GM12878 (cell line): ENCODE results near the gene SOX6. TPM values are rescaled to one million over a fixed set of nuclear protein-coding genes. Genes with fewer than 3 reads are reported as not detected.

ENCODE experiments used
- CBX3 ChIP-seq: fragments of 200-600 bp; sonication (generic); IDR thresholded peaks from 2 replicates; pipeline ENCODE4 v1.6.1; 2016; ENCODE audit warnings: low read depth, borderline replicate concordance
- EGR1 ChIP-seq, 2 experiments: IDR thresholded peaks; 1 replicate in 1 of 2; 2 replicates in 1 of 2; pipeline ENCODE4 v1.6.1; 2011 to 2012; ENCODE audit warnings: low read depth in 2 of 2, low read length in 2 of 2, borderline replicate concordance in 1 of 2, mild to moderate bottlenecking in 1 of 2, moderate library complexity in 1 of 2
- EP300 ChIP-seq, 2 experiments: fragments of 150-350 bp in 1 of 2; IDR thresholded peaks; 2 replicates each; pipeline ENCODE4 v1.6.1; 2011 to 2012; ENCODE audit warnings: low read depth in 2 of 2, low read length in 2 of 2, borderline replicate concordance in 1 of 2, improper control_type of control experiment in 1 of 2, inconsistent platforms in 1 of 2; ENCODE audit not compliant: control insufficient read depth in 1 of 2
- HDAC2 ChIP-seq: fragments of 200-600 bp; sonication (generic); IDR thresholded peaks from 2 replicates; pipeline ENCODE4 v1.6.1; 2017
- JUND ChIP-seq: IDR thresholded peaks from 2 replicates; pipeline ENCODE4 v1.6.1; 2012; ENCODE audit warnings: low read depth, mild to moderate bottlenecking, low read length, improper control_type of control experiment, moderate library complexity
- KAT2A ChIP-seq: conservative IDR thresholded peaks from 2 replicates; pipeline ENCODE4 v1.6.1; 2011; ENCODE audit warnings: low read depth, low read length; ENCODE audit not compliant: control insufficient read depth
- POU2F2 ChIP-seq: IDR thresholded peaks from 3 replicates; pipeline ENCODE4 v1.6.1; 2011; ENCODE audit warnings: low read depth, mild to moderate bottlenecking, low read length, borderline replicate concordance
- SREBF1 ChIP-seq: IDR thresholded peaks from 2 replicates; pipeline ENCODE4 v1.6.1; 2012; ENCODE audit warnings: mild to moderate bottlenecking, low read length
- SRF ChIP-seq, 2 experiments: IDR thresholded peaks; 2 replicates each; pipeline ENCODE4 v1.6.1; 2011; ENCODE audit warnings: low read depth in 2 of 2, low read length in 2 of 2, mild to moderate bottlenecking in 1 of 2, moderate library complexity in 1 of 2
- TARDBP ChIP-seq: IDR thresholded peaks from 2 replicates; pipeline ENCODE4 v1.6.1; 2016; ENCODE audit warnings: borderline replicate concordance
- polyA plus RNA-seq, 11 experiments: library from polyadenylated mRNA; depleted of rRNA in 4 of 11; unstranded in 6 of 11; stranded (reverse) in 5 of 11; fragments of >200 nt; fragmentation: Nextera tagmentation in 4 of 11; fragmentation: Illumina TruSeq in 1 of 11; extraction: Ambion mirVana in 4 of 11; extraction: Trizol in 1 of 11; gene quantifications; 1 replicate in 1 of 11; 2 replicates in 10 of 11; pipeline versions ENCODE4 v1.2.1 to v1.2.3, GENCODE V29; 2011 to 2016; ENCODE audit warnings: inconsistent platforms in 2 of 11, missing spikeins in 2 of 11, low read depth in 1 of 11
- total RNA-seq, 4 experiments: library from RNA; depleted of rRNA in 3 of 4; stranded (reverse); fragments of >200 nt in 3 of 4; fragmentation: Illumina TruSeq in 1 of 4; extraction: Trizol in 1 of 4; gene quantifications; 2 replicates each; pipeline versions ENCODE4 v1.2.1 to v1.2.3, GENCODE V29; 2013 to 2021
- TF ChIP-seq, protein P1 (sequence below): fragments of 450-650 bp; formaldehyde crosslinking; IDR thresholded peaks from 2 replicates; pipeline ENCODE4 v1.4.0; 2020; ENCODE audit warnings: mild to moderate bottlenecking, moderate library complexity
- TF ChIP-seq, protein P2 (sequence below): fragments of 450-650 bp; formaldehyde crosslinking; IDR thresholded peaks from 2 replicates; pipeline ENCODE4 v1.4.0; 2022; ENCODE audit warnings: mild to moderate bottlenecking, moderate library complexity
- TF ChIP-seq, protein P3 (sequence below): fragments of 450-650 bp; IDR thresholded peaks from 2 replicates; pipeline ENCODE4 v1.6.1; 2017; ENCODE audit warnings: antibody characterized with exemption, mild to moderate bottlenecking, moderate library complexity
- TF ChIP-seq, protein P4 (sequence below): IDR thresholded peaks from 2 replicates; pipeline ENCODE4 v1.6.1; 2011; ENCODE audit warnings: borderline replicate concordance, low read depth, mild to moderate bottlenecking, moderate library complexity, low read length; ENCODE audit not compliant: insufficient read depth, poor library complexity, severe bottlenecking

SOX6 gene
- total and polyA plus RNA-seq, 10 of the 15 experiments (the other 5 are each of a cell fraction or from before 2014, with no cell fraction given): 0.03 to 0.71 (median 0.29) TPM; not detected in 4

- TF ChIP-seq, protein P1, sequence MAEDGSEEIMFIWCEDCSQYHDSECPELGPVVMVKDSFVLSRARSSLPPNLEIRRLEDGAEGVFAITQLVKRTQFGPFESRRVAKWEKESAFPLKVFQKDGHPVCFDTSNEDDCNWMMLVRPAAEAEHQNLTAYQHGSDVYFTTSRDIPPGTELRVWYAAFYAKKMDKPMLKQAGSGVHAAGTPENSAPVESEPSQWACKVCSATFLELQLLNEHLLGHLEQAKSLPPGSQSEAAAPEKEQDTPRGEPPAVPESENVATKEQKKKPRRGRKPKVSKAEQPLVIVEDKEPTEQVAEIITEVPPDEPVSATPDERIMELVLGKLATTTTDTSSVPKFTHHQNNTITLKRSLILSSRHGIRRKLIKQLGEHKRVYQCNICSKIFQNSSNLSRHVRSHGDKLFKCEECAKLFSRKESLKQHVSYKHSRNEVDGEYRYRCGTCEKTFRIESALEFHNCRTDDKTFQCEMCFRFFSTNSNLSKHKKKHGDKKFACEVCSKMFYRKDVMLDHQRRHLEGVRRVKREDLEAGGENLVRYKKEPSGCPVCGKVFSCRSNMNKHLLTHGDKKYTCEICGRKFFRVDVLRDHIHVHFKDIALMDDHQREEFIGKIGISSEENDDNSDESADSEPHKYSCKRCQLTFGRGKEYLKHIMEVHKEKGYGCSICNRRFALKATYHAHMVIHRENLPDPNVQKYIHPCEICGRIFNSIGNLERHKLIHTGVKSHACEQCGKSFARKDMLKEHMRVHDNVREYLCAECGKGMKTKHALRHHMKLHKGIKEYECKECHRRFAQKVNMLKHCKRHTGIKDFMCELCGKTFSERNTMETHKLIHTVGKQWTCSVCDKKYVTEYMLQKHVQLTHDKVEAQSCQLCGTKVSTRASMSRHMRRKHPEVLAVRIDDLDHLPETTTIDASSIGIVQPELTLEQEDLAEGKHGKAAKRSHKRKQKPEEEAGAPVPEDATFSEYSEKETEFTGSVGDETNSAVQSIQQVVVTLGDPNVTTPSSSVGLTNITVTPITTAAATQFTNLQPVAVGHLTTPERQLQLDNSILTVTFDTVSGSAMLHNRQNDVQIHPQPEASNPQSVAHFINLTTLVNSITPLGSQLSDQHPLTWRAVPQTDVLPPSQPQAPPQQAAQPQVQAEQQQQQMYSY (CRISPR knock-in tag): no peak
- no peak for TF ChIP-seq EGR1 (IDR thresholded peaks at IDR 0.05; ENCODE audit: borderline replicate concordance in 1 of 2, low read depth in 2 of 2, low read length in 2 of 2)
- TF ChIP-seq TARDBP: no peak
- TF ChIP-seq SRF (IDR thresholded peaks at IDR 0.05; ENCODE audit: low read depth in 2 of 2, low read length in 2 of 2): no peak
- TF ChIP-seq, protein P2, sequence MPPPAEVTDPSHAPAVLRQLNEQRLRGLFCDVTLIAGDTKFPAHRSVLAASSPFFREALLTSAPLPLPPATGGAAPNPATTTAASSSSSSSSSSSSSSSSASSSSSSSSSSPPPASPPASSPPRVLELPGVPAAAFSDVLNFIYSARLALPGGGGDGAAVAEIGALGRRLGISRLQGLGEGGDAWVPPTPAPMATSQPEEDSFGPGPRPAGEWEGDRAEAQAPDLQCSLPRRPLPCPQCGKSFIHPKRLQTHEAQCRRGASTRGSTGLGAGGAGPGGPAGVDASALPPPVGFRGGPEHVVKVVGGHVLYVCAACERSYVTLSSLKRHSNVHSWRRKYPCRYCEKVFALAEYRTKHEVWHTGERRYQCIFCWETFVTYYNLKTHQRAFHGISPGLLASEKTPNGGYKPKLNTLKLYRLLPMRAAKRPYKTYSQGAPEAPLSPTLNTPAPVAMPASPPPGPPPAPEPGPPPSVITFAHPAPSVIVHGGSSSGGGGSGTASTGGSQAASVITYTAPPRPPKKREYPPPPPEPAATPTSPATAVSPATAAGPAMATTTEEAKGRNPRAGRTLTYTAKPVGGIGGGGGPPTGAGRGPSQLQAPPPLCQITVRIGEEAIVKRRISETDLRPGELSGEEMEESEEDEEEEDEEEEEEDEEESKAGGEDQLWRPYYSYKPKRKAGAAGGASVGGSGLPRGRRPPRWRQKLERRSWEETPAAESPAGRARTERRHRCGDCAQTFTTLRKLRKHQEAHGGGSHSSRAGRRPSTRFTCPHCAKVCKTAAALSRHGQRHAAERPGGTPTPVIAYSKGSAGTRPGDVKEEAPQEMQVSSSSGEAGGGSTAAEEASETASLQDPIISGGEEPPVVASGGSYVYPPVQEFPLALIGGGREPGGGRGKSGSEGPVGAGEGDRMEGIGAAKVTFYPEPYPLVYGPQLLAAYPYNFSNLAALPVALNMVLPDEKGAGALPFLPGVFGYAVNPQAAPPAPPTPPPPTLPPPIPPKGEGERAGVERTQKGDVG (CRISPR knock-in tag): no peak
- no peak for TF ChIP-seq KAT2A
- TF ChIP-seq EP300 (IDR thresholded peaks at IDR 0.05; ENCODE audit: borderline replicate concordance in 1 of 2, control insufficient read depth in 1 of 2, low read depth in 2 of 2, low read length in 2 of 2): no peak
- no peak for TF ChIP-seq JUND
- TF ChIP-seq, protein P3, sequence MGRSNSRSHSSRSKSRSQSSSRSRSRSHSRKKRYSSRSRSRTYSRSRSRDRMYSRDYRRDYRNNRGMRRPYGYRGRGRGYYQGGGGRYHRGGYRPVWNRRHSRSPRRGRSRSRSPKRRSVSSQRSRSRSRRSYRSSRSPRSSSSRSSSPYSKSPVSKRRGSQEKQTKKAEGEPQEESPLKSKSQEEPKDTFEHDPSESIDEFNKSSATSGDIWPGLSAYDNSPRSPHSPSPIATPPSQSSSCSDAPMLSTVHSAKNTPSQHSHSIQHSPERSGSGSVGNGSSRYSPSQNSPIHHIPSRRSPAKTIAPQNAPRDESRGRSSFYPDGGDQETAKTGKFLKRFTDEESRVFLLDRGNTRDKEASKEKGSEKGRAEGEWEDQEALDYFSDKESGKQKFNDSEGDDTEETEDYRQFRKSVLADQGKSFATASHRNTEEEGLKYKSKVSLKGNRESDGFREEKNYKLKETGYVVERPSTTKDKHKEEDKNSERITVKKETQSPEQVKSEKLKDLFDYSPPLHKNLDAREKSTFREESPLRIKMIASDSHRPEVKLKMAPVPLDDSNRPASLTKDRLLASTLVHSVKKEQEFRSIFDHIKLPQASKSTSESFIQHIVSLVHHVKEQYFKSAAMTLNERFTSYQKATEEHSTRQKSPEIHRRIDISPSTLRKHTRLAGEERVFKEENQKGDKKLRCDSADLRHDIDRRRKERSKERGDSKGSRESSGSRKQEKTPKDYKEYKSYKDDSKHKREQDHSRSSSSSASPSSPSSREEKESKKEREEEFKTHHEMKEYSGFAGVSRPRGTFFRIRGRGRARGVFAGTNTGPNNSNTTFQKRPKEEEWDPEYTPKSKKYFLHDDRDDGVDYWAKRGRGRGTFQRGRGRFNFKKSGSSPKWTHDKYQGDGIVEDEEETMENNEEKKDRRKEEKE: no peak
- TF ChIP-seq SREBF1: no peak
- TF ChIP-seq, protein P4, sequence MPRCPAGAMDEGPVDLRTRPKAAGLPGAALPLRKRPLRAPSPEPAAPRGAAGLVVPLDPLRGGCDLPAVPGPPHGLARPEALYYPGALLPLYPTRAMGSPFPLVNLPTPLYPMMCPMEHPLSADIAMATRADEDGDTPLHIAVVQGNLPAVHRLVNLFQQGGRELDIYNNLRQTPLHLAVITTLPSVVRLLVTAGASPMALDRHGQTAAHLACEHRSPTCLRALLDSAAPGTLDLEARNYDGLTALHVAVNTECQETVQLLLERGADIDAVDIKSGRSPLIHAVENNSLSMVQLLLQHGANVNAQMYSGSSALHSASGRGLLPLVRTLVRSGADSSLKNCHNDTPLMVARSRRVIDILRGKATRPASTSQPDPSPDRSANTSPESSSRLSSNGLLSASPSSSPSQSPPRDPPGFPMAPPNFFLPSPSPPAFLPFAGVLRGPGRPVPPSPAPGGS: no peak
- no peak for TF ChIP-seq CBX3
- no peak for TF ChIP-seq HDAC2
- no peak for TF ChIP-seq POU2F2
- TF ChIP-seq, all 136 proteins: peak for 0
Measured at GRCh38 chr11:16185042-16185441, 171.3 kb downstream of the SOX6 start (continued).
